ELR (cell line): ENCODE results near the gene PLAAT1.

Experiments
- DNase-seq: peaks from one replicate; pipeline ENCODE4 v3.0.0-alpha.2; 2015; ENCODE audit warnings: low read depth

Gene PLAAT1

GRCh38 chr3:193253986-193254660, 13.1 kb downstream of the PLAAT1 start:
- DNase-seq, result no peak

DNA sequence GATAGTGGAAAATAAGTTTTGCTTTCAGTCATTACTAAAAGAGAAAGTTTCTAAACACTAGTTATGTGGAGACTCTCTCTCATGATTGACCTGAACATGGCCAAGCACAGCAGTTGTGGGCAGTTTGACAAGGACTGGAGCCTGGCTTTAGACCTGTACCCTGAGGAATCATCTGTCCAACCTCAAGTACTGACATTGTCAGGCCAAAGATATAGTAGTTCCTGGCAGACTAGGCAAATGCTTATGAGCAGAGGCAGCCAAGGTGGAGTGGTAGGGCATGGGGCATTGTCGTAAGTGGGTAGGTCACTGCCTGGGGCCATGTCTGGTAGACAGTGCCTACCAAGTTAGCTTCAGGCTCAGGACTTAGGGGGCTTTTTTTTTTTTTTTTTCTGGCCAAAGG, 20.9 kb downstream of the PLAAT1 start:
- DNase-seq, result no peak

DNA sequence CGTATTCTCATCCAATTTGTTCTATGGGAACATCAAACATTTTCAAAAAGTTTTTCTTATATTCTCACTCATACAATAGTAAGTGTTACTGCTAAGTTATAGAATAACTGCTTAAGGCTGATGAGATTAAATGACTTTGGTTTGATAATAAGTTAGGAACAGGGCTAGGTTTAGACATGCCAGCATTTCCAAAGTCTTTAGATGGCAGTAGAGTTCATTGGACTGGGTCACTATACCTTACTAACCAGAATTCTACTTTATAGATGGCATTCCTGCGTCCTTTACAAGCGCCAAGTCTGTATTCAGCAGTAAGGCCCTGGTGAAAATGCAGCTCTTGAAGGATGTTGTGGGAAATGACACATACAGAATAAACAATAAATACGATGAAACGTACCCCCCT, 21.7 kb downstream of the PLAAT1 start:
- DNase-seq, result peak; percentile 8

- DNase-seq, result no peak
Measured at GRCh38 chr3:193269343-193270028, 28.5 kb downstream of the PLAAT1 start.

- DNase-seq, result no peak
Measured at GRCh38 chr3:193270451-193270850, 29.4 kb downstream of the PLAAT1 start.

- DNase-seq, result no peak
Measured at GRCh38 chr3:193271101-193271840, 30.2 kb downstream of the PLAAT1 start.

DNA sequence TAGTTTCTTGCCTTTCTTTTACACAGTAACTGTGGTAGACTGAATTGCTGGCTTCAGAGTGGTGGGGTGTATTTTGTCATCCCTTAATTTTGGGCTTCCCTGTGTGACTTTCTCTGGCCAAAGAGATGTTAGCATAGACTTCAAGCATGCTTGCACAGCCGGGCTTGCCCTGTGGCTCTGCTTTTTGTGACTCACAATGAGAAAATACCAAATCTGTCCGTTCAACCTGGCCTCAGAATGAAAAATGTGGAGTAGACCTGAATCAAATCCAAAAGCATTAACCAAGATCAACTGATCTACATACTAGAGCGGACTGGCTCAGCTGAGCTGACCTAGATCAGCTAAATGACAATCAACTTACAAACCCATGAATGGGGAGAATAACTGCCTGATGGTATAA, 51.4 kb downstream of the PLAAT1 start:
- DNase-seq, result no peak

GRCh38 chr3:193295985-193296384, 55.0 kb downstream of the PLAAT1 start:
- DNase-seq, result no peak

- peak; percentile 72 for DNase-seq
Measured at GRCh38 chr3:193297421-193297820, 56.4 kb downstream of the PLAAT1 start.

GRCh38 chr3:193301433-193301832, 60.4 kb downstream of the PLAAT1 start:
- DNase-seq, result peak; percentile 65

DNA sequence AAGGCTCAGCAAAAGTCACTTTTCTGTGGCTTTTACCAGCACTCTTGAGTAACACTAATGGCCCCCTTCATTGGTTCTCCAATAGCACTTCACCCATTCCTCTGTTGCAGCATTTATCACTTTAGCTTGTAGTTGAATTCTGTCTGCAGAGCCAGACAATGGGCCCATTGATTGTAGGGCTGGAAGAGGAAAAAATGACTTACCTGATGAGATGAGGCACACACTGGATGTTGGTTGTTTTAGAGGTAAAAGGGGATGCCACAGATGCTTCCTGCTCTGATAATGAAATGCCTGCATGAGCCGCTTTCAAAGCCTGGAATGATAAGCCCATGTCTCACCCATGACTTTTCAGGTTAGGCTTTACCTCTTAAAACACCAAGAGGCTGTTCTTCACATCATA, 64.3 kb downstream of the PLAAT1 start:
- DNase-seq, result no peak

GRCh38 chr3:193310914-193311723, 70.1 kb downstream of the PLAAT1 start:
- no peak for DNase-seq

GRCh38 chr3:193313061-193313958, 72.3 kb downstream of the PLAAT1 start:
- DNase-seq, result no peak

GRCh38 chr3:193314161-193314560, 73.1 kb downstream of the PLAAT1 start:
- DNase-seq, result peak; percentile 22

- no peak for DNase-seq
Measured at GRCh38 chr3:193317682-193318300, 76.8 kb downstream of the PLAAT1 start.
